Naive B cell (primary cell): ENCODE measurements around the gene ANTXR2. TPM values are rescaled to one million over a fixed set of nuclear protein-coding genes. Genes with fewer than 3 reads are reported as not detected.
"Not testable (repeated sequence)": the region's sequence is repeated elsewhere in the genome, so short reads cannot be mapped to it uniquely, and the experiment has no call there.

Experiments used
- ATAC-seq, 2 donors: fragments of 150-1000 bp; cut with Tn5 transposase; 2 replicates each; pipeline ENCODE4 v1.10.0; 2021; ENCODE audit warnings: low read depth in 2 of 2, mild to moderate bottlenecking in 2 of 2, moderate library complexity in 2 of 2
- DNase-seq: peaks from one replicate; pipeline ENCODE4 v3.0.0; 2022
- H3K27ac Mint-ChIP-seq, 6 donors: one replicate each; pipeline ENCODE4 v1.8.0; 2020 to 2022; ENCODE audit warnings: mild to moderate bottlenecking in 6 of 6, mixed read lengths in 6 of 6, moderate library complexity in 5 of 6, inconsistent platforms in 2 of 6
- H3K27me3 Mint-ChIP-seq, 3 donors: one replicate each; pipeline ENCODE4 v1.8.0; 2021 to 2022; ENCODE audit warnings: mixed read lengths in 3 of 3, mild to moderate bottlenecking in 1 of 3
- H3K36me3 Mint-ChIP-seq, 2 donors: one replicate each; pipeline ENCODE4 v1.8.0; 2020 to 2022; ENCODE audit warnings: mixed read lengths in 2 of 2, inconsistent platforms in 1 of 2, mild to moderate bottlenecking in 1 of 2
- H3K4me1 Mint-ChIP-seq, 3 donors: one replicate each; pipeline ENCODE4 v1.8.0; 2020 to 2022; ENCODE audit warnings: mixed read lengths in 3 of 3, inconsistent platforms in 1 of 3, mild to moderate bottlenecking in 1 of 3, moderate library complexity in 1 of 3
- H3K4me3 Mint-ChIP-seq, 8 donors: one replicate each; pipeline ENCODE4 v1.8.0; 2020 to 2022; ENCODE audit warnings: mild to moderate bottlenecking in 8 of 8, mixed read lengths in 8 of 8, moderate library complexity in 8 of 8, inconsistent platforms in 2 of 8
- H3K9me3 Mint-ChIP-seq, 7 donors: one replicate each; pipeline ENCODE4 v1.8.0; 2020 to 2022; ENCODE audit warnings: mixed read lengths in 7 of 7, mild to moderate bottlenecking in 5 of 7, inconsistent platforms in 2 of 7, moderate library complexity in 1 of 7
- polyA plus RNA-seq, 6 donors: library from polyadenylated mRNA; unstranded; fragments of 300-500 nt; fragmentation: Illumina TruSeq; gene quantifications; one replicate each; pipeline ENCODE4 v1.2.3, GENCODE V29; 2021; ENCODE audit warnings: low read depth in 6 of 6

The ANTXR2 gene
- polyA plus RNA-seq, 6 donors from 2014 or later: 30.6 to 66.9 (median 51.0) TPM

DNA sequence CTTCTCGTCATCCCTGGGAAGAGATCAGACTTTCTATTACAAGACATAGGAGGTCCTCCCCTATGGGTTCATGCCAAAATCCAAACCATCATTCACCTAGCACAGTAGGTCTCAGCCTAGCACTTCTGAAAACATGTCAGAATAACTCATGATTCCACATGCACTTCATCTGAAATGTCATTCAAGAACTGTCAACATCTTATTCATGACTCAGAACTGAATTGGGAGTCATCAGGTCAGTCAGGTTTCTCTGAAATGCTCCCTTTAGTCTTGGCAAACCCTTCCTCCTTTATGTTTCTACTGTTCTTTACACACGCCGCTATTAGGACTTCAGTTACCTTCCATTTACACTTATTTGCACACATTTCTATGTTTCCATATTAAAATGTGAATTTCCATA, 67.2 kb downstream of the ANTXR2 start:
- no peak for ATAC-seq
- H3K36me3 Mint-ChIP-seq: peaks cover 29 to 41% of the 10 kb centered on the region in 2 donors
- no peak for DNase-seq
- peak overlapping the region in 2 of 6 donors; percentile 1 to 72 for H3K27ac Mint-ChIP-seq
- H3K4me1 Mint-ChIP-seq: peaks cover 0 to 5% (median 4%) of the 10 kb centered on the region in 3 donors
- H3K4me3 Mint-ChIP-seq: no peak overlapping the region
- H3K9me3 Mint-ChIP-seq: peaks cover 0 to 21% (median 11%) of the 10 kb centered on the region in 7 donors
- no peaks in the 10 kb centered on the region for H3K27me3 Mint-ChIP-seq

DNA sequence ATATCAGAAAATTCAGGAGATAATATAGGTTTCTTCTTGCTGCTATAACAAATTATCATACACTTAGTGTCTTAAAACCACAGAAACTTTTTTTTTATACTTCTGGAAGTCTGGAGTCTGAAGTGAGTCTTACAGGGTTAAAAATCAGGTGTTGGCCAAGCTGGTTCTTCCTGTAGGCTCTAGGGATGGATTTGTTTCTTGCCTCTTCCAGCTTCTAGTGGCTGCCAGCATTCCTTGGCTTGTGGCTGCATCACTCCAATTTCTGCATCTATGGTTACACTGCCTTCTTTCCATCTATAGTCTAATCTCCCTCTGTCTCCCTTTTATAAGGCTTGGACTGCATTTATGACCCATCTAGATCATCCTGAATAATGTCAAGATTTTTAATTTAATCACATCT, 68.7 kb downstream of the ANTXR2 start:
- H3K27ac Mint-ChIP-seq: no peak overlapping the region
- H3K36me3 Mint-ChIP-seq: peaks cover 23 to 42% of the 10 kb centered on the region in 2 donors
- peaks cover 0 to 5% (median 4%) of the 10 kb centered on the region in 3 donors for H3K4me1 Mint-ChIP-seq
- no peak for DNase-seq
- H3K4me3 Mint-ChIP-seq: peak overlapping the region in 1 of 8 donors; percentile 10
- ATAC-seq: no peak
- peaks cover 0 to 21% (median 11%) of the 10 kb centered on the region in 7 donors for H3K9me3 Mint-ChIP-seq
- no peaks in the 10 kb centered on the region for H3K27me3 Mint-ChIP-seq

- not testable (repeated sequence) for H3K4me3 Mint-ChIP-seq, H3K27ac Mint-ChIP-seq, ATAC-seq, H3K4me1 Mint-ChIP-seq, H3K27me3 Mint-ChIP-seq, DNase-seq
- peaks cover 23 to 36% of the 10 kb centered on the region in 2 donors for H3K36me3 Mint-ChIP-seq
- peaks cover 0 to 21% (median 11%) of the 10 kb centered on the region in 7 donors for H3K9me3 Mint-ChIP-seq
These were observed 70.5 kb downstream of the ANTXR2 start for GRCh38 chr4:80002559-80002958.

DNA sequence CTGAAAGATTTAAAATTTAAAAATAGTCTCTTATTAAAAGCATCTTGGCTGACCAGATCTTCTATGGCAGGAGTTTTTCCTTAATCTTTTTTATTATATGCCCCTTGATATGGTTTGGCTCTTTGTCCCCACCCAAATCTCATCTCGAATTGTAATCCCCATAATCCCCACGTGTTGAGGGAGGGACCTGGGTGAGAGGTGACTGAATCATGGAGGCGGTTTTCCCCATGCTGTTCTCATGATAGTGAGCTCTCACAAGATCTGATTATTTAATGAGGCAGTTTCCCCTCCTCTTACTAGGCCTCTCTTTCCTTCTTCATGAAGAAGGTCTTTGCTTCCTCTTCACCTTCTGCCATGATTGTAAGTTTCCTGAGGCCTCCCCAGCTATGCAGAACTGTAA, 74.0 kb downstream of the ANTXR2 start:
- not testable (repeated sequence) for H3K27me3 Mint-ChIP-seq, H3K9me3 Mint-ChIP-seq, DNase-seq, H3K27ac Mint-ChIP-seq, ATAC-seq, H3K4me3 Mint-ChIP-seq
- H3K4me1 Mint-ChIP-seq: peaks cover 3 to 15% (median 10%) of the 10 kb centered on the region in 3 donors
- peaks cover 6 to 20% of the 10 kb centered on the region in 2 donors for H3K36me3 Mint-ChIP-seq

- no peak for ATAC-seq
- Mint-ChIP-seq H3K4me1 (peaks cover 7 to 23% (median 14%) of the 10 kb centered on the region in 3 donors), H3K27me3 (no peaks in the 10 kb centered on the region), H3K4me3 (no peak overlapping the region), H3K27ac (peak overlapping the region in 1 of 6 donors; percentile 32), H3K9me3 (peaks cover 0 to 8% (median 0%) of the 10 kb centered on the region in 7 donors), H3K36me3 (peaks cover 6 to 20% of the 10 kb centered on the region in 2 donors)
- DNase-seq: no peak
These were observed 74.8 kb downstream of the ANTXR2 start for GRCh38 chr4:79998201-79998600.

DNA sequence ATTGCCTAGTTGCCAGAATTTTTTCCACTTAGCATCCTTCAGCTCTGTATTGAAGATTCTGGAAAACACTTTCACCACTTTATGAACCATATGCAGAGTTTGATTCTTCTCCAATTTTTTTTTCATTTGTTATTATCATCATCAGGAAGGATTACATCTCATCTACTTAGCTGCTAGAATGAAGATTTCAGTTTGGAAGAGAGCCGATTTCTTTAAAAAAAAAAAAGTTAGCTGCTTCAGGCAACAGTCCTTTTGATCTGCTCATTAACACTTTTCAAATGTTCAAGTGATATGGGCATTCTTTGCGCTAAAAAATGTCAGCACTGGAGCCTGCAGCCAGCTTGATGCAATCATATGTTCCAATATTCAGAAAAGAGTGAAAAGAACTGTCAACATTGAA, 76.2 kb downstream of the ANTXR2 start:
- Mint-ChIP-seq H3K9me3 (peaks cover 0 to 2% (median 0%) of the 10 kb centered on the region in 7 donors), H3K36me3 (peaks cover 6 to 20% of the 10 kb centered on the region in 2 donors), H3K27me3 (no peaks in the 10 kb centered on the region), H3K27ac (peak overlapping the region in 1 of 6 donors; percentile 12), H3K4me3 (no peak overlapping the region), H3K4me1 (peaks cover 14 to 30% (median 18%) of the 10 kb centered on the region in 3 donors)
- ATAC-seq (no peak), DNase-seq (no peak)

GRCh38 chr4:79993476-79993875, 79.6 kb downstream of the ANTXR2 start:
- Mint-ChIP-seq H3K27ac (peak overlapping the region in 1 of 6 donors; percentile 17), H3K9me3 (no peaks in the 10 kb centered on the region), H3K36me3 (peaks cover 12 to 21% of the 10 kb centered on the region in 2 donors), H3K27me3 (no peaks in the 10 kb centered on the region), H3K4me3 (no peak overlapping the region), H3K4me1 (peaks cover 30 to 45% (median 34%) of the 10 kb centered on the region in 3 donors)
- ATAC-seq (no peak), DNase-seq (no peak)

- Mint-ChIP-seq H3K9me3 (no peaks in the 10 kb centered on the region), H3K27me3 (no peaks in the 10 kb centered on the region), H3K27ac (peak overlapping the region in 1 of 6 donors; percentile 61), H3K36me3 (peaks cover 15 to 25% of the 10 kb centered on the region in 2 donors), H3K4me3 (no peak overlapping the region), H3K4me1 (peaks cover 32 to 57% (median 37%) of the 10 kb centered on the region in 3 donors)
- DNase-seq (no peak), ATAC-seq (no peak)
These were observed 81.4 kb downstream of the ANTXR2 start for GRCh38 chr4:79991601-79992000.

DNA sequence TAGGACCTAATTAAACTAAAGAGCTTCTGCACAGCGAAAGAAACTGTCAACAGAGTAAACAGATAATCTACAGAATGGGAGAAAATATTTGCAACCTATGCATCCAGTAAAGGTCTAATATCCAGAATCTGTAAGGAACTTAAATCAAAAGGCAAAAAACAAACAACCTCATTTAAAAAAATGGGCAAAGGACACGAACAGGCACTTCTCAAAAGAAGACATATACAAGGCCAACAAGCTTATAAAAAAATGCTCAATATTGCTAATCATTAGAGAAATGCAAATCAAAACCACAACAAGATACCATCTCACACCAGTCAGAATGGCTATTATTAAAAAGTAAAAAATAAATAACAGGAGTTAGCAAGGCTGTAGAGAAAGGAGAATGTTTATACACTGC, 81.9 kb downstream of the ANTXR2 start:
- not testable (repeated sequence) for ATAC-seq, H3K9me3 Mint-ChIP-seq, H3K4me3 Mint-ChIP-seq, H3K27me3 Mint-ChIP-seq, DNase-seq
- peaks cover 15 to 27% of the 10 kb centered on the region in 2 donors for H3K36me3 Mint-ChIP-seq
- H3K4me1 Mint-ChIP-seq: peaks cover 32 to 59% (median 37%) of the 10 kb centered on the region in 3 donors
- peak overlapping the region in 2 of 6 donors; percentile 21 to 61 for H3K27ac Mint-ChIP-seq

DNA sequence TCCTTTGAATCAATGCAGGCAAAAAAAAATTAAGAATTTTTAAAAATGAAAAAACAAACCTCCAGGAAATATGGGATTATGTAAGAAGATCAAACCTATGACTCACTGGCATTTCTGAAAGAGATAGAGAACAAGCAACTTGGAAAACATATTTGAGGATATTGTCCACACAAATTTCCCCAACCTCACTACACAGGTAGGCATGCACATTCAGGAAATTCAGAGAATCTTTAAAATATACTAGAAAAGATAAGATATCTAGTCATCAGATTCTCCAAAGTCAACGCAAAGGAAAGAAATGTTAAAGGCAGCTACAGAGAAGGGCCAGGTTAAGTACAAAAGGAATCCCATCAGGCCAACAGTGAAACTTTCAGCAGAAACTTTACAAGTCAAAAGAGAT, 85.6 kb downstream of the ANTXR2 start:
- no peaks in the 10 kb centered on the region for H3K27me3 Mint-ChIP-seq
- H3K36me3 Mint-ChIP-seq: peaks cover 13 to 28% of the 10 kb centered on the region in 2 donors
- ATAC-seq: no peak
- H3K4me1 Mint-ChIP-seq: peaks cover 22 to 34% (median 22%) of the 10 kb centered on the region in 3 donors
- no peaks in the 10 kb centered on the region for H3K9me3 Mint-ChIP-seq
- no peak overlapping the region for H3K4me3 Mint-ChIP-seq
- H3K27ac Mint-ChIP-seq: peak overlapping the region in 1 of 6 donors; percentile 72
- DNase-seq: no peak

DNA sequence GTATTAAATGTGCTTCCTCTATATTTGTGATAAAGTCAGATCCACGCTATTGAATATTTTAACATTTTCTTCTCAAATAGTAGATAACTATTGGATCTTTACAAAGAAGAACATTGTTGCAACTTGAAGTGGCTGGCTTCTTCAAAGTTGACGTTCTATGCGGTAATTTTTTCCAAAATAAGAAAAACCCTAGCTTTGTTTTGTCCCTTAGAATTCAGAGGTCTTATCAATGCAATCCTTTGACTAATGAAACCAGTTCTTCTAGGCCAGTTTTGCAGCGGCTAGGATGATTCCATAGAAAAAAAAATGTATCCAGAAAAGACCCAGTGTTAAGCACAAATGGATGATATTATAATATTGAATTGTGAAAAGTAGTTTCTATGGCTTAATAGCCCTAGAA, 89.6 kb downstream of the ANTXR2 start:
- peaks cover 2 to 13% (median 2%) of the 10 kb centered on the region in 3 donors for H3K4me1 Mint-ChIP-seq
- H3K36me3 Mint-ChIP-seq: peaks cover 11 to 20% of the 10 kb centered on the region in 2 donors
- H3K27me3 Mint-ChIP-seq: no peaks in the 10 kb centered on the region
- no peak overlapping the region for H3K4me3 Mint-ChIP-seq
- DNase-seq (no peak), ATAC-seq (no peak)
- no peaks in the 10 kb centered on the region for H3K9me3 Mint-ChIP-seq
- H3K27ac Mint-ChIP-seq: no peak overlapping the region

GRCh38 chr4:79982601-79983322, 90.3 kb downstream of the ANTXR2 start:
- peaks cover 10 to 20% of the 10 kb centered on the region in 2 donors for H3K36me3 Mint-ChIP-seq
- H3K4me1 Mint-ChIP-seq: peaks cover 0 to 6% (median 0%) of the 10 kb centered on the region in 3 donors
- no peak overlapping the region for H3K27ac Mint-ChIP-seq

GRCh38 chr4:79980448-79980847, 92.6 kb downstream of the ANTXR2 start:
- Mint-ChIP-seq H3K36me3 (peaks cover 27 to 28% of the 10 kb centered on the region in 2 donors), H3K27me3 (no peaks in the 10 kb centered on the region)

More at GRCh38 chr4:79982601-79983322, 90.3 kb downstream of the ANTXR2 start:
- no peaks in the 10 kb centered on the region for H3K9me3 Mint-ChIP-seq
- no peaks in the 10 kb centered on the region for H3K27me3 Mint-ChIP-seq
- no peak overlapping the region for H3K4me3 Mint-ChIP-seq
- DNase-seq (no peak), ATAC-seq (no peak)

More at GRCh38 chr4:79980448-79980847, 92.6 kb downstream of the ANTXR2 start:
- H3K27ac Mint-ChIP-seq: no peak overlapping the region
- H3K4me1 Mint-ChIP-seq: no peaks in the 10 kb centered on the region
- H3K4me3 Mint-ChIP-seq: no peak overlapping the region
- no peaks in the 10 kb centered on the region for H3K9me3 Mint-ChIP-seq
- ATAC-seq (no peak), DNase-seq (no peak)
